Testis (tissue), 2 donors: ENCODE measurements around the gene UPK1A.

ENCODE experiments used
- POLR2A ChIP-seq: fragments of 450-650 bp; IDR thresholded peaks from one replicate; pipeline ENCODE4 v1.6.1; 2017; ENCODE audit warnings: antibody characterized with exemption, mild to moderate bottlenecking, moderate library complexity
- TF ChIP-seq, protein P1 (sequence below), 3 experiments: fragments of 450-650 bp in 2 of 3; fragments of 200-600 bp in 1 of 3; sonication (generic) in 1 of 3; IDR thresholded peaks; one replicate each; pipeline ENCODE4 v1.5.1; 2016 to 2019; ENCODE audit warnings: antibody characterized with exemption in 3 of 3, mild to moderate bottlenecking in 2 of 3, moderate library complexity in 1 of 3

DNA sequence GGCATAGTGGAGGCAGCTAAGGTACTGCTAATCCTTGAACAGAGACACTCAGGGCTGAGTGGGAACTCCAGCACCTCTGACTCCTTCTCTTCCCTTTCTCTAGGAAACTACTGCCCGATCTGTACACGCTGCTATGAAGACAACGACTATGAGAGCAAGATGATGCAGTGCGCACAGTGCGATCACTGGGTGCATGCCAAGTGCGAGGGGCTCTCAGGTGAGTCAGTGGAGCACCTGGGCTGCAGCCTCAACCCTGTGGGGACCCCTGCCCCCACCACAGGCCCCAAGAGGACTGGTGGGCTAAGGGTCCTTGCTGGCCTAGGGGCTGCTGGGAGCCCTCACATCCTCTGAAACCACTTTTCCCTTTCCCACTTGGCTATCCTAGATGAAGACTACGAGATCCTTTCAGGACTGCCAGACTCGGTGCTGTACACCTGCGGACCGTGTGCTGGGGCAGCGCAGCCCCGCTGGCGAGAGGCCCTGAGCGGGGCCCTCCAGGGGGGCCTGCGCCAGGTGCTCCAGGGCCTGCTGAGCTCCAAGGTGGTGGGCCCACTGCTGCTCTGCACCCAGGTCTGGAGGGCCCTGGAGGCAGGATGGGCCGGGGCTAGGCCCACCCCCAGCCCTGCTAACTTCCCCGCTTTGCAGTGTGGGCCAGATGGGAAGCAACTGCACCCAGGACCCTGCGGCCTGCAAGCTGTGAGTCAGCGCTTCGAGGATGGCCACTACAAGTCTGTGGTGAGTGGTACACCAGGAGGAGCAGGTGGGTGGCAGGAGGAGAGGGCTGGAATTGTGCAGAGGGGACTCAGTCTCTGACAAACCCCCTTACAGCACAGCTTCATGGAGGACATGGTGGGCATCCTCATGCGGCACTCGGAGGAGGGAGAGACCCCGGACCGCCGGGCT is 61.0 kb downstream of the UPK1A start:
- TF ChIP-seq, protein P1, sequence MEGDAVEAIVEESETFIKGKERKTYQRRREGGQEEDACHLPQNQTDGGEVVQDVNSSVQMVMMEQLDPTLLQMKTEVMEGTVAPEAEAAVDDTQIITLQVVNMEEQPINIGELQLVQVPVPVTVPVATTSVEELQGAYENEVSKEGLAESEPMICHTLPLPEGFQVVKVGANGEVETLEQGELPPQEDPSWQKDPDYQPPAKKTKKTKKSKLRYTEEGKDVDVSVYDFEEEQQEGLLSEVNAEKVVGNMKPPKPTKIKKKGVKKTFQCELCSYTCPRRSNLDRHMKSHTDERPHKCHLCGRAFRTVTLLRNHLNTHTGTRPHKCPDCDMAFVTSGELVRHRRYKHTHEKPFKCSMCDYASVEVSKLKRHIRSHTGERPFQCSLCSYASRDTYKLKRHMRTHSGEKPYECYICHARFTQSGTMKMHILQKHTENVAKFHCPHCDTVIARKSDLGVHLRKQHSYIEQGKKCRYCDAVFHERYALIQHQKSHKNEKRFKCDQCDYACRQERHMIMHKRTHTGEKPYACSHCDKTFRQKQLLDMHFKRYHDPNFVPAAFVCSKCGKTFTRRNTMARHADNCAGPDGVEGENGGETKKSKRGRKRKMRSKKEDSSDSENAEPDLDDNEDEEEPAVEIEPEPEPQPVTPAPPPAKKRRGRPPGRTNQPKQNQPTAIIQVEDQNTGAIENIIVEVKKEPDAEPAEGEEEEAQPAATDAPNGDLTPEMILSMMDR (IDR thresholded peaks at IDR 0.05) = no peak
- no peak for TF ChIP-seq POLR2A
